Left lung (tissue), 10 donors: ENCODE data around the gene SCG2. TPM values are rescaled to one million over a fixed set of nuclear protein-coding genes. Genes with fewer than 3 reads are reported as not detected.

Experiments
- ATAC-seq: fragments of 200-7000 bp; cut with Tn5 transposase; one replicate; pipeline ENCODE4 v1.9.1; 2020; ENCODE audit warnings: moderate library complexity
- DNase-seq, 4 donors: peaks; one replicate each; pipeline ENCODE4 v3.0.0-alpha.2; 2013 to 2020
- H3K27ac ChIP-seq, 2 donors: fragments of 200-600 bp; sonication (generic) in 1 of 2; one replicate each; pipeline versions ENCODE4 v1.5.0 to v1.8.0; 2020 to 2021
- H3K27me3 ChIP-seq, 2 donors: fragments of 200-600 bp; sonication (generic) in 1 of 2; one replicate each; pipeline versions ENCODE4 v1.5.0 to v1.8.0; 2020 to 2021
- H3K36me3 ChIP-seq, 2 donors: fragments of 200-600 bp; sonication (generic) in 1 of 2; one replicate each; pipeline versions ENCODE4 v1.5.0 to v1.8.0; 2020 to 2021
- H3K4me1 ChIP-seq, 2 donors: fragments of 200-600 bp; one replicate each; pipeline ENCODE4 v1.8.0; 2021
- H3K4me3 ChIP-seq, 2 donors: fragments of 200-600 bp; sonication (generic) in 1 of 2; one replicate each; pipeline versions ENCODE4 v1.5.0 to v1.8.0; 2020 to 2021; ENCODE audit warnings: mild to moderate bottlenecking in 1 of 2
- H3K9me3 ChIP-seq, 2 donors: fragments of 200-600 bp; sonication (generic) in 1 of 2; one replicate each; pipeline versions ENCODE4 v1.5.0 to v1.8.0; 2020 to 2021
- intact Hi-C, 2 donors: fragments of 100-400 bp; cut with DNase I; formaldehyde crosslinking; loops; one replicate each; pipeline versions ENCODE4 v1.11.2 to v1.14.2; 2022
- polyA plus RNA-seq, 6 donors: library from polyadenylated mRNA; unstranded; fragments of 120-200 nt; gene quantifications; one replicate each; pipeline ENCODE4 v1.2.1, GENCODE V29; 2013; ENCODE audit not compliant: insufficient read length in 6 of 6
- total RNA-seq, 2 donors: library from RNA; stranded (reverse); fragmentation: NEBNext Ultra II Directional; extraction: Animal tissue kit (Norgen Biotek cat#: 25700); gene quantifications; one replicate each; pipeline ENCODE4 v1.2.1, GENCODE V29; 2021
- TF ChIP-seq, protein P1 (sequence below), 2 donors: fragments of 200-600 bp; sonication (generic) in 1 of 2; IDR thresholded peaks; one replicate each; pipeline versions ENCODE4 v1.5.0 to v1.8.0; 2021; ENCODE audit warnings: antibody characterized with exemption in 2 of 2
- donor health status: DM: no; HTN: yes; CAD: no.
- donor health status: DM: no; HTN: no; CAD: no.

The SCG2 gene
- total and polyA plus RNA-seq, 8 donors = 0.71 to 3.8 (median 1.9) TPM

DNA sequence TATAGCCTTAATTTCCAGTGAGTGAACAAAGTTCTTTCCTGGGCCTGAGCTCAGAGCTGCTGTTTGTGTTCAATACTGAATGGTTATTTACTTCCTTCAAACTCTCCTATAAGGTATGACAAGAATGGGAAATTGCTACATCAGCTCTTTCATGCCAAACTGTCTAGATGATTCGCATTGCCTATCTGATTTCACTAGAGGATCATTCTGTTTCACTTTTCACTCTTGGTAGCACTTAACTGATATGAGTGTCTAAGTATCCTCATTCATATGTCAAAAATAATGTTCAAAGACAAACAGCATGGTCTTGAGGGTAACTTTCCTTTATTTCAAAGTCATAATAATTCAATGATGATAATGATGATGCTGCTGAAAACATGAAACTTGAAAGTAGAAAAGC, 32.9 kb upstream of the SCG2 start:
- no peaks in the 10 kb centered on the region for H3K27me3 ChIP-seq
- intact Hi-C loops = no loop called here
- H3K9me3 ChIP-seq = peaks cover 0 to 7% of the 10 kb centered on the region in 2 donors
- H3K36me3 ChIP-seq = no peaks in the 10 kb centered on the region
- no peaks in the 10 kb centered on the region for H3K4me1 ChIP-seq
- TF ChIP-seq, protein P1, sequence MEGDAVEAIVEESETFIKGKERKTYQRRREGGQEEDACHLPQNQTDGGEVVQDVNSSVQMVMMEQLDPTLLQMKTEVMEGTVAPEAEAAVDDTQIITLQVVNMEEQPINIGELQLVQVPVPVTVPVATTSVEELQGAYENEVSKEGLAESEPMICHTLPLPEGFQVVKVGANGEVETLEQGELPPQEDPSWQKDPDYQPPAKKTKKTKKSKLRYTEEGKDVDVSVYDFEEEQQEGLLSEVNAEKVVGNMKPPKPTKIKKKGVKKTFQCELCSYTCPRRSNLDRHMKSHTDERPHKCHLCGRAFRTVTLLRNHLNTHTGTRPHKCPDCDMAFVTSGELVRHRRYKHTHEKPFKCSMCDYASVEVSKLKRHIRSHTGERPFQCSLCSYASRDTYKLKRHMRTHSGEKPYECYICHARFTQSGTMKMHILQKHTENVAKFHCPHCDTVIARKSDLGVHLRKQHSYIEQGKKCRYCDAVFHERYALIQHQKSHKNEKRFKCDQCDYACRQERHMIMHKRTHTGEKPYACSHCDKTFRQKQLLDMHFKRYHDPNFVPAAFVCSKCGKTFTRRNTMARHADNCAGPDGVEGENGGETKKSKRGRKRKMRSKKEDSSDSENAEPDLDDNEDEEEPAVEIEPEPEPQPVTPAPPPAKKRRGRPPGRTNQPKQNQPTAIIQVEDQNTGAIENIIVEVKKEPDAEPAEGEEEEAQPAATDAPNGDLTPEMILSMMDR (IDR thresholded peaks at IDR 0.05) = no peak
- no peak overlapping the region for H3K27ac ChIP-seq
- DNase-seq (no peak), ATAC-seq (no peak)
- no peak overlapping the region for H3K4me3 ChIP-seq

DNA sequence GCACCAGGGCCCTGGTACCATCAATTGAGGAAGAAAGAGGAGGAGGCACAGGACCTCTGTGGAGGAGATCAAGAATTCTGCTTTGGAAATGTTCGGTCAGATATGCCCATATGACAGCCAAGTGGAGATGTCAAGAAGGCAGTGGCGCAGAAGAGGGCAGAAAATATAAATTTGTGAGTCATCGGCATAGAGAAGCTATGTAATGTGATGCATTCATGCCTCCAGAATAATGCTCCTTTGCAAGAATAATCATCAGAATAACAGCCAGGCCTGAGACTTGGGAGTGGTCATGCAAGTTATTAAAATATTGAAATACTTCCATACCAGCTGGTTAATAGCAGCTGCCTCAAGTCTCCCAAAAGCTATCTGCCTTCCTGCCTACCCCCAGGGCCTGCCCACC, 32.1 kb upstream of the SCG2 start:
- DNase-seq (no peak), ATAC-seq (no peak)
- H3K27ac ChIP-seq = no peak overlapping the region
- no peak overlapping the region for H3K4me3 ChIP-seq
- no peaks in the 10 kb centered on the region for H3K27me3 ChIP-seq
- H3K9me3 ChIP-seq = peaks cover 0 to 7% of the 10 kb centered on the region in 2 donors
- intact Hi-C loops = no loop called here
- TF ChIP-seq, protein P1 (IDR thresholded peaks at IDR 0.05) = no peak
- no peaks in the 10 kb centered on the region for H3K36me3 ChIP-seq
- no peaks in the 10 kb centered on the region for H3K4me1 ChIP-seq

DNA sequence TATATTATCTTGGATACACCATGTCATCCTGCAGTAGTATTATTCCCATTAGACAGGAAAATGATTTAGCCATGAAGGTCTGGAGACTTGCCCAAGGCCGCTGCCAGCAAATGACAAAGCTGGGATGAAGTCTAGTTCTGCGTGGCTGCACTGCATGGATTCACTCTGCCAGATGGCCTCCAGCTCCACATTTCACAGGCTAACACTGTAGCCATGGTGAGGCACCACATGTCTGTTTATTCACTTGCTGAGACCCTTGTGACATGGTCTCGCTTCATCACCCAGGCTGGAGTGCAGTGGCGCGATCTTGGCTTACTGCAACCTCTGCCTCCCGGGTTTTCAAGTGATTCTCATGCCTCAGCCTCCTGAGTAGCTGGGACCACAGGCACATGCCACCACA, 31.5 kb upstream of the SCG2 start:
- Histone ChIP-seq H3K27me3 (no peaks in the 10 kb centered on the region), H3K9me3 (peaks cover 0 to 4% of the 10 kb centered on the region in 2 donors), H3K4me1 (no peaks in the 10 kb centered on the region), H3K27ac (no peak overlapping the region), H3K4me3 (no peak overlapping the region), H3K36me3 (no peaks in the 10 kb centered on the region)
- TF ChIP-seq, protein P1 (IDR thresholded peaks at IDR 0.05) = no peak
- ATAC-seq (no peak), DNase-seq (no peak)
- intact Hi-C loops = no loop called here

DNA sequence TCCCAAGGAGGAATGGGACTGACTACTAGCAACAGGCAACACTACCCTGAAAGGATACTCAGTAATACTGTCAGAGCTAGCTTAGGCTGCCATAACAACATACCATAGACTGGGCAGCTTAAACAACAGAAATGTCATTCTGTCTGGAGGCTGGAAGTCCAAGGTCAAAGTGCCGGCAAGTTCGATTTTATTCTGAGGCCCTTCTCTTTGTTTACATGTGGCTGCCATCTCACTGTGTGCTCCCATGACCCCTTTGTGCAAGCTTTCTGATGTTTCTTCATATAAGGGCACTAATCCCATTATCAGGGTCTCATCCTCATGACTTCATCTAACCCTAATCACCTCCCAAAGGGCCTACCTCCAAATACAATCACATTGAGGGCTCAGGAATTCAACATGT, 30.7 kb upstream of the SCG2 start:
- Histone ChIP-seq H3K9me3 (peaks cover 0 to 4% of the 10 kb centered on the region in 2 donors), H3K27me3 (no peaks in the 10 kb centered on the region), H3K4me3 (no peak overlapping the region), H3K27ac (no peak overlapping the region), H3K36me3 (no peaks in the 10 kb centered on the region), H3K4me1 (no peaks in the 10 kb centered on the region)
- ATAC-seq (no peak), DNase-seq (no peak)
- TF ChIP-seq, protein P1 (IDR thresholded peaks at IDR 0.05) = no peak
- intact Hi-C loops = no loop called here

DNA sequence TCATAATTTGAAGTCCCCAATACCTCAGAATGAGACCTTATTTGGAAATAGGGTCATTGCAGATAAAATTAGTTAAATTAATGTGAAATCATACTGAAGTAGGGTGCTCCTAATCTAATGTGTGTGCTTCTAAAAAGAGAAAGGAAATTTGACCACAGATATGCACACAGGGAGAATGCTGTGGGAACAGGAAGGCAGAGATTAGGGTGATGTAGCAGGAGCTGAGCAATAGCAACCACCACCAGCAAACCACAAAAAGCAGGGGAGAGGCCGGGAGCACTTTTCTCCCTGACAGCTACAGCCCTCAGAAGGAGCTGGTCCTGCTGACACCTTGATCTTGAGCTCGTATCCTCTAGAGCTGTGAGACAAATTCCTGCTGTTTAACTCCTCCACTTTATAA, 24.6 kb upstream of the SCG2 start:
- Histone ChIP-seq H3K36me3 (no peaks in the 10 kb centered on the region), H3K4me3 (no peak overlapping the region), H3K27ac (no peak overlapping the region), H3K9me3 (no peaks in the 10 kb centered on the region), H3K4me1 (no peaks in the 10 kb centered on the region), H3K27me3 (no peaks in the 10 kb centered on the region)
- TF ChIP-seq, protein P1 (IDR thresholded peaks at IDR 0.05) = no peak
- ATAC-seq (no peak), DNase-seq (no peak)
- intact Hi-C loops = no loop called here
